Measurements from ENCODE around the gene GRP.

GRP gene

GRCh38 chr18:59196161-59196725, 23.7 kb upstream of the GRP start:
- TF ChIP-seq CTCF (conservative IDR thresholded peaks at IDR 0.05; ENCODE audit: low read depth, low read length), result no peak
- H3K4me3 ChIP-seq (ENCODE audit: low read length), result no peak overlapping the region
- no peak for DNase-seq (ENCODE audit: low read depth)

- no peak for DNase-seq (ENCODE audit: low read depth)
- H3K4me3 ChIP-seq (ENCODE audit: low read length), result no peak overlapping the region
- no peak for TF ChIP-seq CTCF (conservative IDR thresholded peaks at IDR 0.05; ENCODE audit: low read depth, low read length)
Measured at GRCh38 chr18:59197636-59198035, 22.3 kb upstream of the GRP start.

DNA sequence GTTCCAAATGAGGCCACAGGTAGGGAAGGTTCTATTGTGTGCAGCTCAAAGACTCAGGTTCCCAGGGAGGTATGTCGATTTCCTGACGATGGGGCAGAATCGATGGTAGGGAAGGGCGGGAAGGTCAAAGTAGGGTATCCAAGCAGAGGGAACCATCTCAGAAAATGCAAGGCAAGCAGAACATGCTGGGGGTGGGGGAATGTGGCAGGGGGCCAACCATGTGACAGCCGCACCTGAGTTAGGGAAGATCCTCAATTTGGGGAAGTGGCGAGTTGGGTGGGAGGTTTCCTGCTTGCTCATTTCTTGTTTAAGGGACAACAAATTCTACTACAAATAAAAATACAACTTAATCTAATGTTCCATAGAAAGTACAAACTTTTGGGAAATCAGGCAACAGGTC, 21.7 kb upstream of the GRP start:
- TF ChIP-seq CTCF (conservative IDR thresholded peaks at IDR 0.05; ENCODE audit: low read depth, low read length), result no peak
- no peak overlapping the region for H3K4me3 ChIP-seq (ENCODE audit: low read length)
- DNase-seq (ENCODE audit: low read depth), result no peak

DNA sequence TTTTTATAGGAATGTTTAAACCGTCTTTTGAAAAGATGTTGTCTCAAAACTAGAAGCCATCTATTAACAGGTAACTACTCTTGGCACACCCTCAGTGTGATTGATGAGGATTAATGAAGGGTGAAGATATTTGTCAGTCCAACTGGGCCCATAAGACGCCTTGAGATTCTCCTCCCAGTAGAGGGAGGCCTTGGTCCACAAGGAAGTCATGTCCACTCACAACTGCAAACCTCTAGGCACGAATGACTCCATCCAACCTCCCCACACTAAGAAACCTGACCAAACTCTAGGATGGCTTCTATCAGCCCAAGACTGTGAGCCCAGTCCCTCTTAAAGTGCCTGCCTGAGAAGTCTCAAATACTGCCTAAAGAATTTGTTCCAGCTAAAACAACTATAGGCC, 19.2 kb upstream of the GRP start:
- DNase-seq (ENCODE audit: low read depth), result no peak
- no peak overlapping the region for H3K4me3 ChIP-seq (ENCODE audit: low read length)
- peak; percentile 13 for TF ChIP-seq CTCF (conservative IDR thresholded peaks at IDR 0.05; ENCODE audit: low read depth, low read length)

GRCh38 chr18:59202258-59202820, 17.6 kb upstream of the GRP start:
- no peak for DNase-seq (ENCODE audit: low read depth)
- no peak overlapping the region for H3K4me3 ChIP-seq (ENCODE audit: low read length)
- TF ChIP-seq CTCF (conservative IDR thresholded peaks at IDR 0.05; ENCODE audit: low read depth, low read length), result no peak

DNA sequence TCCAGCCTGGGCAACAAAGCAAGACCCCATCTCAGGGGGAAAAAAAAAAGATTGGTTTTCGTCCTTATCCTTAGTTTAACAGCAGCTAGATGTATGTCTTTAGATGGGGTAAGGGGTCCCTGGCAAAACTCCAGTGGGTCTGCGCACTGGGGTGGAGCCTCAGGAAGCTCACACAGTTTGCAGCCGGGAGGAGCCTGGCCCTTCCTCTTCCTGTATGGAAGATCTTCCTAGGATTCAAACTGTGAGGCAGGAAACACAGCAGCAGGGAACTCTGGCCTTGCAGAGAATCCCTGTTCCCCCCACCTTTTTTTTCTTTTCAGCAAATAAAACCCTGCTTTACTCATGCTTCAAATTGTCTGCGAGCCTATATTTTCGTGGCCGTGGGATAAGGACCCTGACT, 12.5 kb upstream of the GRP start:
- no peak for DNase-seq (ENCODE audit: low read depth)
- H3K4me3 ChIP-seq (ENCODE audit: low read length), result no peak overlapping the region
- no peak for TF ChIP-seq CTCF (conservative IDR thresholded peaks at IDR 0.05; ENCODE audit: low read depth, low read length)

GRCh38 chr18:59208602-59209125, 11.3 kb upstream of the GRP start:
- DNase-seq (ENCODE audit: low read depth), result no peak
- TF ChIP-seq CTCF (conservative IDR thresholded peaks at IDR 0.05; ENCODE audit: low read depth, low read length), result no peak
- no peak overlapping the region for H3K4me3 ChIP-seq (ENCODE audit: low read length)

Data from retinal pigment epithelial cell (primary cell).